ENCODE measurements around the gene MSH5. TPM values are rescaled to one million over a fixed set of nuclear protein-coding genes. Genes with fewer than 3 reads are reported as not detected.
A peak's percentile ranks its signal among the peaks of the same experiment; 100 is the strongest.
"Not testable (repeated sequence)": the region's sequence is repeated elsewhere in the genome, so short reads cannot be mapped to it uniquely, and the experiment has no call there.

Gene MSH5
- total and polyA plus RNA-seq, 4 donors: 5.9 to 15.1 (median 7.0) TPM; not detected in 1

DNA sequence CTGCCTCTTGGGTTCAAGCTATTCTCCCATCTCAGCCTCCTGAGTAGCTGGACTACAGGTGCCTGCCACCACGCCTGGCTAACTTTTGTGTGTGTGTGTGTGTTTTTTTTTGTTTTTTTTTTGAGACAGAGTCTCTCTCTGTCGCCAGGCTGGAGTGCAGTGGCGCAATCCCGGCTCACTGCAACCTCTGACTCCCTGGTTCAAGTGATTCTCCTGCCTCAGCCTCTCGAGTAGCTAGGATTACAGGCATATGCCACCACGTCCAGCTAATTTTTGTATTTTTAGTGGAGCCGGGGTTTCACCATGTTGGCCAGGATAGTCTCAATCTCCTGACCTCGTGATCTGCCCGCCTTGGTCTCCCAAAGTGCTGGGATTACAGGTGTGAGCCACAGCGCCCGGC, 30.6 kb upstream of the MSH5 start:
- WGBS, 2 donors: 89 to 92% methylated on average over 11 of the region's 11 CpGs
- intact Hi-C loops (cut with DNase I); H3K27me3 ChIP-seq (ENCODE audit: control insufficient read depth in 1 of 2, insufficient read depth in 2 of 2, low read length in 1 of 2); H3K27ac ChIP-seq (ENCODE audit: low read depth in 1 of 2, low read length in 2 of 2); H3K4me3 ChIP-seq (ENCODE audit: low read length in 2 of 2); DNase-seq; H3K9me3 ChIP-seq (ENCODE audit: control insufficient read depth, low read length); H3K36me3 ChIP-seq (ENCODE audit: control insufficient read depth in 1 of 2, insufficient read depth in 2 of 2, low read length in 1 of 2); H3K4me1 ChIP-seq (ENCODE audit: control insufficient read depth in 1 of 2, insufficient read depth in 2 of 2, low read length in 2 of 2); ATAC-seq (ENCODE audit: low FRiP score): not testable (repeated sequence)

GRCh38 chr6:31710523-31711219, 29.1 kb upstream of the MSH5 start:
- Histone ChIP-seq H3K4me3 (ENCODE audit: low read length in 2 of 2) (no peak overlapping the region), H3K27me3 (ENCODE audit: control insufficient read depth in 1 of 2, insufficient read depth in 2 of 2, low read length in 1 of 2) (no peaks in the 10 kb centered on the region), H3K4me1 (ENCODE audit: control insufficient read depth in 1 of 2, insufficient read depth in 2 of 2, low read length in 2 of 2) (no peaks in the 10 kb centered on the region), H3K27ac (ENCODE audit: low read depth in 1 of 2, low read length in 2 of 2) (no peak overlapping the region), H3K36me3 (ENCODE audit: control insufficient read depth in 1 of 2, insufficient read depth in 2 of 2, low read length in 1 of 2) (no peaks in the 10 kb centered on the region), H3K9me3 (ENCODE audit: control insufficient read depth, low read length) (no peaks in the 10 kb centered on the region)
- ATAC-seq (ENCODE audit: low FRiP score): no peak
- WGBS, 2 donors: 47 to 60% methylated on average over 5 of the region's 5 CpGs
- DNase-seq: no peak
- intact Hi-C loops (cut with DNase I): no loop called here

DNA sequence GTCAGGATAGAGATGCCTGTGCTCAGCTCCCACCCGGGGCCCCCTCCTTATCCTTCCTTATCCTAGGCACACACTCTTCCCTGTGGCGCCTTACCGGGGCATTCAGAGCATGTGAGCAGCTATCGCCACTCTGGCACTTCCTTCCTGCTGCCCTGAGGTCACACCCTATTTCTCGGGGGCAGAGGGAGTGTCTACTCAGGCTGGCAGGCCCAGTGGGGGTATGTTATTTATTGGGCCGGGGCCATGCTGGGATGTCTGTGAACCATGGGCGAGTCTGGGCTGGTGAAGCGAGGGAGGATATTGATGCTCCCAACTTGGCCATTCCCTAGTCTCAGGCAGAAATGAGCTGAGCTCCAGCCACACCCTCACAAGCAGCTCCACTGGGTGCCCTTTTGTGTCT, 28.6 kb upstream of the MSH5 start:
- 65 to 67% methylated on average over 8 of the region's 8 CpGs for WGBS, 2 donors
- H3K36me3 ChIP-seq (ENCODE audit: control insufficient read depth in 1 of 2, insufficient read depth in 2 of 2, low read length in 1 of 2): no peaks in the 10 kb centered on the region
- no peaks in the 10 kb centered on the region for H3K4me1 ChIP-seq (ENCODE audit: control insufficient read depth in 1 of 2, insufficient read depth in 2 of 2, low read length in 2 of 2)

DNA sequence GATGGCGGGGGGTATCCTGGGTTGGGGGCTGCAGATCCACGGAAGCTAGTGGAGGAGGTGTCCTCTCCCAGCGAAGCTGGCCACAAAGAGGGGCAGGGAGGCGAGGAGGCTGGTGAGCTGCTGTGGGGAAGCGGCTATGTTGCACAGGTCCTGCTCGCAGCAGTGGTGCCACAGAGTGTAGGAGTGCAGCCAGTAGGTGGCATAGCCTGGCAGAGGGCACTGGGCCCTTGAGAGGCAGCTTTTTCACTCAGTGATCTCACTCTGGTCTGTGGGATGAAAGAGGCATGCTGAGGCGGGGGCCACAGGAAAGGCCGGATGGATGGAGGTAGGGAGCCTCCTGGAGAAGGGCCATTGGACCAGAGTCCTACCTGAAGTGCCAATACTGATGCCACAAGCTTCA, 27.5 kb upstream of the MSH5 start:
- H3K4me1 ChIP-seq (ENCODE audit: control insufficient read depth in 1 of 2, insufficient read depth in 2 of 2, low read length in 2 of 2): no peaks in the 10 kb centered on the region
- WGBS, 2 donors: 61 to 80% methylated on average over 8 of the region's 8 CpGs
- DNase-seq: no peak
- no peaks in the 10 kb centered on the region for H3K36me3 ChIP-seq (ENCODE audit: control insufficient read depth in 1 of 2, insufficient read depth in 2 of 2, low read length in 1 of 2)
- ATAC-seq (ENCODE audit: low FRiP score): peak; percentile 43
- intact Hi-C loops (cut with DNase I): no loop called here
- H3K27me3 ChIP-seq (ENCODE audit: control insufficient read depth in 1 of 2, insufficient read depth in 2 of 2, low read length in 1 of 2): no peaks in the 10 kb centered on the region
- H3K27ac ChIP-seq (ENCODE audit: low read depth in 1 of 2, low read length in 2 of 2): no peak overlapping the region
- H3K4me3 ChIP-seq (ENCODE audit: low read length in 2 of 2): no peak overlapping the region
- no peaks in the 10 kb centered on the region for H3K9me3 ChIP-seq (ENCODE audit: control insufficient read depth, low read length)

More for the DNA sequence above, 28.6 kb upstream of the MSH5 start:
- H3K27me3 ChIP-seq (ENCODE audit: control insufficient read depth in 1 of 2, insufficient read depth in 2 of 2, low read length in 1 of 2): no peaks in the 10 kb centered on the region
- DNase-seq: no peak
- H3K27ac ChIP-seq (ENCODE audit: low read depth in 1 of 2, low read length in 2 of 2): no peak overlapping the region
- intact Hi-C loops (cut with DNase I): no loop called here
- no peaks in the 10 kb centered on the region for H3K9me3 ChIP-seq (ENCODE audit: control insufficient read depth, low read length)
- no peak for ATAC-seq (ENCODE audit: low FRiP score)
- H3K4me3 ChIP-seq (ENCODE audit: low read length in 2 of 2): no peak overlapping the region

- H3K9me3 ChIP-seq (ENCODE audit: control insufficient read depth, low read length): no peaks in the 10 kb centered on the region
- no peak for ATAC-seq (ENCODE audit: low FRiP score)
- DNase-seq: no peak
- no peaks in the 10 kb centered on the region for H3K4me1 ChIP-seq (ENCODE audit: control insufficient read depth in 1 of 2, insufficient read depth in 2 of 2, low read length in 2 of 2)
- H3K27ac ChIP-seq (ENCODE audit: low read depth in 1 of 2, low read length in 2 of 2): no peak overlapping the region
- H3K4me3 ChIP-seq (ENCODE audit: low read length in 2 of 2): no peak overlapping the region
- WGBS, 2 donors: 66 to 73% methylated on average over 4 of the region's 4 CpGs
- H3K36me3 ChIP-seq (ENCODE audit: control insufficient read depth in 1 of 2, insufficient read depth in 2 of 2, low read length in 1 of 2): no peaks in the 10 kb centered on the region
- intact Hi-C loops (cut with DNase I): no loop called here
- no peaks in the 10 kb centered on the region for H3K27me3 ChIP-seq (ENCODE audit: control insufficient read depth in 1 of 2, insufficient read depth in 2 of 2, low read length in 1 of 2)
These were observed 26.3 kb upstream of the MSH5 start for GRCh38 chr6:31713465-31713864.

DNA sequence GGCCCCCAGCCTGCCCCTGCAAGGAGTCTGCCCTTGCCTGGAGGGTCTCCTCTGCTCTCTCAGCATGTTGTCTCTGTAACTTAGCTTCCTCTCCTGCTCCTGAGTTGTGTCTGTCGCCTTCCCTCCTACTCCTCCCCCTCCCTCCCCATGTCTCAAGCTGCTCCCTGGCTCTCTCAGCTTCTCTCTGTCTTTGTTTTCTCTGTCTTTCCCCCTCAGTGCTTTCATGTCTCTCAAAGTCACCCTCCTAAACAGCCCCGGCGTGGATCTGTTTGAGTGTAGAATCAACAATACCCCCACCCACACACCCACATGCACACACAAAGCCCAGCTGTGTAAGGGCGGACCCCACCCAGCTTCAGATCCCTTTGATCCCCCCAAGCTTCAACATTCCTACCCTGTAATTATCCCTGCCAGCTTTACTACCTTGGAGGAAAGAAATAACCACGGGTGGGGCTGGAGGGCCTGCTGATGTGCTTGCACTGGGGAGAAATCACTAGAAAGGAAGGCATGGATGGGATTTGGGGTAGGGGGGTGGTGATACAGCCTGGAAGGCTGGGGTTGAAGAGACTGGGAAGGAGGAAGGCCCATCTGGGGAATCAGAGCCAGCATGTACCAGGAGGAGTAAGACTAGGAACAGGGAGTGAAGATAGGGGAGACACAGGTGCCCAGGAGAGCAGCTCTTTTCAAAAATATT, 25.7 kb upstream of the MSH5 start:
- intact Hi-C loops (cut with DNase I): no loop called here

DNA sequence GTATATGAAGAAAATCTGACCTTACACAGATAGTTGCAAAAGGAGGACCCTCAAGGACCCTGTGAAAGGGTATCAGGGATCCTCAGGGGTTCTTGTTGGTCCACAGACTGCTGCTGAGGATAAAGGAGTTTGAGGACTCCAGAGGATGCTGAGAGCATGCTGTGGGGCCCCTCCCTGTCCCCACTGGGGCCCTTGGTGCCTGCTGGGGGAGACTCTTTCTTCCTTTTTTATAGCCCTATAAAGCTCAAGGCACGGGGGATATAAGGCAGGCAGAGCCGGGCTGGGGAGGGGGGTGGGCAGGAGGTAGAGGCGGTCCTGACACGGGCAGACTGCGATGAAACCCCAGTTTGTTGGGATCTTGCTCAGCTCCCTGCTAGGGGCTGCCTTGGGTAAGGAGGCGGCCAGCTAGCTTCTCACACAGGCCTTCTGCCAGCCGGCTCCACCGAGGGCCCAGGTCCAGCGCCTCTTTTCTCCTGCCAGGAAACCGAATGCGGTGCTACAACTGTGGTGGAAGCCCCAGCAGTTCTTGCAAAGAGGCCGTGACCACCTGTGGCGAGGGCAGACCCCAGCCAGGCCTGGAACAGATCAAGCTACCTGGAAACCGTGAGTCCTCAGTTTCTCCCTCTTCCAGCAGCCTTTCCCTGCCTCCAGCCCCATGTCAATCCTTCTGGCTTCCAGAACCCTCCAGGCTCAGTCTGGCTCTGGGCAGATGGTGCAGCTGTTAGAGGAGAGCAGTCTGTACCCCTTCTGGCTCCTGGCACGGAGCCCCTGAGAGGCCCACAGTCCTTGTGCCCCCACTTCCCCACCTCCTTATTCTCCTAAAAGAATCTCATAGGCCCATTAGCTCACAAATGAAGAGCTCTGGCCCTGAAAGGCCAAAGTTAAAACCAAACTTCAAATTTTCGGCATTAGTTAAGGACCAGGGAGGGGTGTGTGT, 24.5 kb upstream of the MSH5 start, which contains the start of gene LY6G6D:
Gene LY6G6D (plus strand): TSS at position 327 of the 937 bp plus-strand sequence. CDS start 8 bp downstream, at position 335.
- H3K9me3 ChIP-seq (ENCODE audit: control insufficient read depth, low read length): no peaks in the 10 kb centered on the region
- no peaks in the 10 kb centered on the region for H3K27me3 ChIP-seq (ENCODE audit: control insufficient read depth in 1 of 2, insufficient read depth in 2 of 2, low read length in 1 of 2)
- H3K4me3 ChIP-seq (ENCODE audit: low read length in 2 of 2): no peak within 1 kb of the TSS
- intact Hi-C loops (cut with DNase I): no loop called here
- WGBS, 2 donors: 43 to 58% methylated on average over 16 of the region's 16 CpGs
- ATAC-seq (ENCODE audit: low FRiP score): no peak
- no peaks in the 10 kb centered on the region for H3K4me1 ChIP-seq (ENCODE audit: control insufficient read depth in 1 of 2, insufficient read depth in 2 of 2, low read length in 2 of 2)
- no peak for DNase-seq
- no peaks in the 10 kb centered on the region for H3K36me3 ChIP-seq (ENCODE audit: control insufficient read depth in 1 of 2, insufficient read depth in 2 of 2, low read length in 1 of 2)
- H3K27ac ChIP-seq (ENCODE audit: low read depth in 1 of 2, low read length in 2 of 2): no peak within 1 kb of the TSS

More for the DNA sequence above, 25.7 kb upstream of the MSH5 start:
- H3K9me3 ChIP-seq (ENCODE audit: control insufficient read depth, low read length): no peaks in the 10 kb centered on the region
- 50 to 60% methylated on average over 5 of the region's 5 CpGs for WGBS, 2 donors
- H3K36me3 ChIP-seq (ENCODE audit: control insufficient read depth in 1 of 2, insufficient read depth in 2 of 2, low read length in 1 of 2): no peaks in the 10 kb centered on the region
- H3K4me3 ChIP-seq (ENCODE audit: low read length in 2 of 2): no peak overlapping the region
- no peak overlapping the region for H3K27ac ChIP-seq (ENCODE audit: low read depth in 1 of 2, low read length in 2 of 2)
- no peaks in the 10 kb centered on the region for H3K4me1 ChIP-seq (ENCODE audit: control insufficient read depth in 1 of 2, insufficient read depth in 2 of 2, low read length in 2 of 2)
- DNase-seq (no peak), ATAC-seq (ENCODE audit: low FRiP score) (no peak)
- no peaks in the 10 kb centered on the region for H3K27me3 ChIP-seq (ENCODE audit: control insufficient read depth in 1 of 2, insufficient read depth in 2 of 2, low read length in 1 of 2)

DNA sequence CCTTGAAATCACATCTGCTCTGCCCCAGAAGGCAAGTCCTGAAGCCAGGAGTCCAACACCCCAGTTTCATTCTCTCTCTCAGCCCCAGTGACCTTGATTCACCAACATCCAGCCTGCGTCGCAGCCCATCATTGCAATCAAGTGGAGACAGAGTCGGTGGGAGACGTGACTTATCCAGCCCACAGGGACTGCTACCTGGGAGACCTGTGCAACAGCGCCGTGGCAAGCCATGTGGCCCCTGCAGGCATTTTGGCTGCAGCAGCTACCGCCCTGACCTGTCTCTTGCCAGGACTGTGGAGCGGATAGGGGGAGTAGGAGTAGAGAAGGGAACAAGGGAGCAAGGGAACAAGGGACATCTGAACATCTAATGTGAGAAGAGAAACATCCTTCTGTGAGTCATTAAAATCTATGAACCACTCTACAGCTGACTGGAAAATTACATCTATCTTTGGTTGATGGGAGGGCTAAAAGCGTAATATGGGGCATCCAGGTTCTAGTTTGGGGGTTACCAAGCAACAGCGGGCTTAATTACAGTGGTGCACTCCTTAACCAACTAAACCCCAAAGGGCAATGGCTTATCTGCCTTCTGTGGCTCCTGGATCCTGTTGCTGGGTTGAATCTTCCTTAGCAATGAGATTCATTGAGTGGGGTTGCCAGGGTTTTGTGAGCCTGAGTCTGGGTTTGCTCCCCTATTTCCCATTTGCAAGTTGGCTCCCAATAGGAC, 22.1 kb upstream of the MSH5 start:
- Histone ChIP-seq H3K27ac (ENCODE audit: low read depth in 1 of 2, low read length in 2 of 2) (no peak overlapping the region), H3K36me3 (ENCODE audit: control insufficient read depth in 1 of 2, insufficient read depth in 2 of 2, low read length in 1 of 2) (no peaks in the 10 kb centered on the region), H3K27me3 (ENCODE audit: control insufficient read depth in 1 of 2, insufficient read depth in 2 of 2, low read length in 1 of 2) (no peaks in the 10 kb centered on the region), H3K4me3 (ENCODE audit: low read length in 2 of 2) (no peak overlapping the region), H3K9me3 (ENCODE audit: control insufficient read depth, low read length) (no peaks in the 10 kb centered on the region), H3K4me1 (ENCODE audit: control insufficient read depth in 1 of 2, insufficient read depth in 2 of 2, low read length in 2 of 2) (no peaks in the 10 kb centered on the region)
- no peak for DNase-seq
- no peak for ATAC-seq (ENCODE audit: low FRiP score)
- 69 to 71% methylated on average over 10 of the region's 10 CpGs for WGBS, 2 donors
- intact Hi-C loops (cut with DNase I): no loop called here
